GM23338 (cell line): ENCODE results near the gene C19orf25.

Experiments
- CTCF ChIP-seq, 2 experiments: fragments of 200-600 bp in 1 of 2; sonication (generic) in 1 of 2; conservative IDR thresholded peaks; 2 replicates each; pipeline versions ENCODE4 v1.5.1 to v1.6.1; 2016 to 2017; ENCODE audit warnings: antibody characterized with exemption in 2 of 2, low read depth in 2 of 2, mild to moderate bottlenecking in 2 of 2, moderate library complexity in 1 of 2
- ETS1 ChIP-seq: IDR thresholded peaks from 2 replicates; pipeline ENCODE4 v1.6.1; 2016; ENCODE audit warnings: antibody characterized with exemption
- EZH2 ChIP-seq: fragments of 200-600 bp; sonication (generic); IDR thresholded peaks from one replicate; pipeline ENCODE4 v1.8.0; 2017; ENCODE audit warnings: antibody characterized with exemption, mild to moderate bottlenecking, low read depth; ENCODE audit not compliant: unreplicated experiment
- EZH2phosphoT487 ChIP-seq: fragments of 200-600 bp; sonication (generic); IDR thresholded peaks from one replicate; pipeline ENCODE4 v1.8.1; 2018; ENCODE audit warnings: antibody characterized with exemption; ENCODE audit not compliant: unreplicated experiment
- POLR2AphosphoS5 ChIP-seq: IDR thresholded peaks from 2 replicates; pipeline ENCODE4 v1.6.1; 2016; ENCODE audit warnings: antibody characterized with exemption, low read depth
- REST ChIP-seq: IDR thresholded peaks from one replicate; pipeline ENCODE4 v1.6.1; 2018; ENCODE audit warnings: antibody characterized with exemption; ENCODE audit not compliant: unreplicated experiment
- ZNF114 ChIP-seq: fragments of 250-450 bp; sonication (Bioruptor Pico); IDR thresholded peaks from 2 replicates; pipeline ENCODE4 v1.5.0; 2020; ENCODE audit warnings: mild to moderate bottlenecking, moderate library complexity

GRCh38 chr19:1481224-1481892 is 2.3 kb upstream of the C19orf25 start:
- TF ChIP-seq EZH2phosphoT487 (no peak), POLR2AphosphoS5 (no peak), ZNF114 (CRISPR knock-in tag) (no peak), CTCF (conservative IDR thresholded peaks at IDR 0.05; ENCODE audit: low read depth in 2 of 2) (no peak), EZH2 (no peak), REST (no peak), ETS1 (no peak)
